HG02678 (cell line): Measurements from ENCODE around the gene UTP15.
A peak's percentile ranks its signal among the peaks of the same experiment; 100 is the strongest.

ENCODE experiments used
- ATAC-seq: cut with Tn5 transposase; IDR thresholded peaks from one replicate; pipeline ENCODE4 v1.9.1; 2021; ENCODE audit warnings: mild to moderate bottlenecking, moderate library complexity; ENCODE audit not compliant: unreplicated experiment

The UTP15 gene

GRCh38 chr5:73619606-73620333, 54.2 kb downstream of the UTP15 start:
- ATAC-seq, result no peak

GRCh38 chr5:73620334-73620687, 54.8 kb downstream of the UTP15 start:
- ATAC-seq, result no peak

- ATAC-seq, result no peak
These were observed 57.5 kb downstream of the UTP15 start for GRCh38 chr5:73623060-73623459.

- ATAC-seq, result no peak
These were observed 58.4 kb downstream of the UTP15 start for GRCh38 chr5:73623901-73624404.

GRCh38 chr5:73624888-73625287, 59.3 kb downstream of the UTP15 start:
- ATAC-seq, result no peak

GRCh38 chr5:73625372-73625943, 59.9 kb downstream of the UTP15 start:
- ATAC-seq, result no peak

GRCh38 chr5:73625944-73626811, 60.6 kb downstream of the UTP15 start, which contains the start of gene ARHGEF28:
Gene ARHGEF28, plus strand, starts transcription at chr5:73626196. Its CDS starts 58,656 bp downstream, at chr5:73684852.
- ATAC-seq, result peak; percentile 69

- no peak for ATAC-seq
These were observed 61.3 kb downstream of the UTP15 start for GRCh38 chr5:73626814-73627313.

GRCh38 chr5:73629456-73629855, 63.9 kb downstream of the UTP15 start:
- ATAC-seq, result no peak

GRCh38 chr5:73630765-73631164, 65.2 kb downstream of the UTP15 start:
- ATAC-seq, result no peak

- no peak for ATAC-seq
These were observed 66.0 kb downstream of the UTP15 start for GRCh38 chr5:73631500-73631899.
